GM18951 (cell line): Measurements from ENCODE around the gene MTCH1.
"Not testable (repeated sequence)": the region's sequence is repeated elsewhere in the genome, so short reads cannot be mapped to it uniquely, and the experiment has no call there.

Source experiments
- POLR2A ChIP-seq: IDR thresholded peaks from 4 replicates; pipeline ENCODE4 v1.6.1; 2011; ENCODE audit warnings: mild to moderate bottlenecking; ENCODE audit not compliant: insufficient read length, insufficient read depth; ENCODE audit errors: extremely low read depth
- in situ Hi-C: fragments of 300-500 bp; cut with MboI; formaldehyde crosslinking; loops from one replicate; pipeline ENCODE4 v1.12.0; 2022; ENCODE audit warnings: low sequenced_read_pairs, mixed read lengths, inconsistent platforms; ENCODE audit not compliant: unreplicated experiment

MTCH1 gene

DNA sequence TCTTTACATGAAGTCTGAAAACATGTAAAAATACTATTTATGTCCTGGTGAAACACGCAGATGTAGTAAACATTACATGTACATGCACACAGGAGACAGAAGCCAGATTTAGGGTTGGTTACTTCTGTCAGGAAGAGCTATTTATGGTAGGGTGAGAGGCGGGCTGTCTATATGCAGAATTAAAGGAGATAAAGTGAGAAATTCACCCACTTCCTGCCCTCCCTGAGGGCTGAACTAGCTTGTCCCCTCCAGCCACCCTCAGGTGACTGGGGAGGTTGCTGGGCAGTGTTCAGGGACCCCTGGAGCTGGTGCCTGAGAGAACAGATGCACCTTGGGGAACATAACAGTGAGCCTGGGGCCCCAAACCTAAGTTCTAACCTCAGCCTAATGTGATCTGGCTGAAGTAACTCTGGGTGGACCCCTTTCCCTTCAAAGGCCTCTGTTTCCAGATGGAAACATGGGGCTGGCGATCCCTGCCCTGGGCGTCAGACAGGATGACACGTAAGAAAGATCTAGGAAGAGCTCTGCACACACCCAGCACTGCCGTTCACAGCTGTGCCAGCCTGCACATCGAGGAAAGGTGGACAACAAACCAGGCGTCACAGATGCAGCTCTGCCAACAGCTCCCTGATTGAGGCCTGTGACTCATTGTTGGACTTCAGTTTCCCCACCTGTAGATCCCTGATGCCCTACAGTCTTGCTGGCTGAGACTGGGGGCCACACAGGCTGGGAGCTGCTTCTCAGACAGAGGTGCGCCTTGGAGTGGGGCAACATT lies 30.1 kb downstream of the MTCH1 start:
- in situ Hi-C loops, result no loop called here
- TF ChIP-seq POLR2A, result no peak

DNA sequence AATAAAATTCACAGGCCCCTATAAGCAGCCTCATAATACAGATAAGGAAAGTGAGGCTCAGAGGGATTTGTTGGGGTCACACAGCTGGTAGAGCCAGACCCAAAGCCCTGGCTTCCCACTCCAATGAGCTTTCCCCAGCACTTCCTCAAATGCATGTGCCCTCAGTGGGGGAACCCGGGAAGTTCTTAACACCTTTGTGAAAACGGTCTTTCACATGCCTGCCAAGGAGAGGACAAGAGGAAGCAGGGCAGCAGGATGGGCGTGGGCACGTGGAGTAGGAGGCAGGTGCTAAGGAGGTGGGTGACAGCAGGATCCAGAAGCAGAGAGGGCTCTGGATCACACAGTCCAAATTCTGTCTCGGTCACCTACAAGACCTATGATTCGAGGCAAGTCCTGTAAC lies 30.9 kb downstream of the MTCH1 start:
- TF ChIP-seq POLR2A, result no peak
- in situ Hi-C loops, result no loop called here

- no peak for TF ChIP-seq POLR2A
- in situ Hi-C loops, result no loop called here
These were observed 31.6 kb downstream of the MTCH1 start, which contains the start of gene PI16 for GRCh38 chr6:36954262-36954931. TSS of gene PI16 (plus strand) at chr6:36954738. CDS start at chr6:36954761, 23 bp downstream.

DNA sequence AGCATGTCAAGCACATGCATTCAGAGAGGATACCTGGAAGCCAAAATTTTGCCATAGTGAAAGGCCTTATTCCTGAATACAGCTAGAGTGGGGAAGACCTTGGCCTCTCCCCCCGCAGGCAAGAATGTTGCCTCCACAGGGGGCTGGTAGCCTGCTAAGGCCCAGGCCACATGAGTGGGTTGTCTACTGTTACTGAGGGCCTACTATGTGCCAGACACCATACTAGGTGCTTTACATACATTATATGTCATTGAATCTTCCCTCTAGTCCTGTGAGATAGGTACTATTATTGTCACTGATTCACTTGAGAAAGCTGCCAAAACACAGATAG lies 32.1 kb downstream of the MTCH1 start:
- in situ Hi-C loops, result no loop called here

DNA sequence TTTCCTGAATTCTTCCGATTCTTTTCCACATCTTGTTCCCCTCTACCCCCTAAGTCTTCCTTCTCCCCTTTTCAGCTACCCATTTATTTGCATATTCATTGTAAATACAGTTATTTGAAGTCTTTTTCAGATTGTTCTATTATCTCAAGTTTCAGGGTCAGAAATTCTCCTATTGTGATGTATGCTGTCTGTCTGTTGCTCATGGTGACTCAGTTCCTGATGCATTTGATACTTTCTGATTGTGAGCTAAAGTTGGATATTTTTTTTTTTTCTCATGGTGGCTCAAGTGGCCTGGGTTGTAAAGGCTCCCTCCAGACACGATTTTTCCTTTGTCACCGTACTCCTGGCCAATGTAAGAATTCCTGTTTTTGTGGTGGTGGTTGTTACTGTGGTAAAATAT lies 36.4 kb downstream of the MTCH1 start:
- no peak for TF ChIP-seq POLR2A
- in situ Hi-C loops, result no loop called here

More for the DNA sequence above, 32.1 kb downstream of the MTCH1 start:
- no peak for TF ChIP-seq POLR2A

DNA sequence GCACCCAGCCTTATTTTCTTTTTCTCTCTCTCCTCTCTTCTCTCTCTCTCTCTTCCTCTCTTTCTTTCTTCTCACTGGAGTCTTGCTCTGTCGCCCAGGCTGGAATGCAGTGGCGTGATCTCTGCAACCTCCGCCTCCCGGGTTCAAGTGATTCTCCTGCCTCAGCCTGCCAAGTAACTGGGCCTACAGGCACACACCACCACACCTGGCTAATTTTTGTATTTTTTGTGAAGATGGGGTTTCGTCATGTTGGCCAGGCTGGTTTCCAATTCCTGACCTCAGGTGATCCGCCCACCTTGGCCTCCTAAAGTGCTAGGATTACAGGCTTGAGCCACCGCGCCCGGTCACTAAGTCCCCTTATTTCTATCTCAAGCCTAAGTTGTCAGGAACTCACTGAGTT lies 36.9 kb downstream of the MTCH1 start:
- in situ Hi-C loops, result not testable (repeated sequence)

DNA sequence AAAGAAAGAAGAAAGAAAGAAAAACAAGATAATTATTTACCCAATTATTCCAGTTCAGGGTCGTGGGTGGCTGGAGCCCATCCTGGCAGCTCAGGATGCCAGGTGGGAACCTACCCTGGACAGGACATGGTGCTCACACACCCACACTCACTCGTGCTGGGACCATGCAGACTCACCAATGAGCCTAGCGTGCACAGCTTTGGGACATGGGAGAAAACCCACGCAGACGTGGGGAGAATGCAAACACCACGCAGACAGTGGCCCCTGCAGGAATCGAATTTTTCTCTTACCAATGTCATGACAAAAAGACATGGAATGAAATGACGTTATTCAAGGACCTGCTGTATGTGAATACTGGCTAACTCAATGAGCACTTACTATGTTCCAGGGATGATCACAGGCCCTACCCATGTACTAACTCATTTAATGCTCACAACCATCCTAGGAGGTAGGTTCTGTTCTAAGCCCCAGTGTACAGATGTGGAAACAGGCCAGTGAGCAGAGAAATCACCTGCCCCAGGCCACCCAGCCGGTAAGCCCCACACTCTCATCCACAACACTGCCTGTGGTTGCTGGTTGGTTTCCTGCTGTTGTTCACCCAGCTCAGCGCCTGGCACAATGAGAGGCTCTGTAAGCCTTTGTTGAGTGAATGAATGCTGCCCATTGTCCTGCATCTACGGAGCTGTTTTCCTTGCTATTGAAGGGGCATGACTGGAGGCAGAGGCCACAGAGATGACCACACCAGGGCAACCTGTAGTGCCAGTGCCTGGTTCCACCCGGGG lies 38.2 kb downstream of the MTCH1 start:
- no peak for TF ChIP-seq POLR2A
- in situ Hi-C loops, result no loop called here

DNA sequence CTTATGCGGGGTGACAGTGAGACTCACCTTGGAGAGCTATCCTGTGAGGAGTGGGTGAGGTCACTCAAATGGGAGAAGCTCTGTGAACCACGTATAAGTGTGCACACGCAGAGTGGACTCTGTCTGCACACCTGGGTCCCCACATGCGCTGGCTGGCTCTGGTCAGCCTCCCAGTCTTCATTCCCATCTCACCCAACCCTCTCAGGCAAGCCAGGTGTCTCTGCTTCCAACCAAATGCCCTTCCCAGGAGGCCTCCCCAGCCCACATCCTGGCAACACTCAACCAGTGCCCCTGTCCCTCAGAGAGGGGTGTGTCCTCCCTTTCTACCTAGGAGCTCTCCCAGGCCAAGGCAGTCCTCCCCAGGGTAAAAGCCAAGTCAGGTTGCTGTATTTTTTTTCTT lies 39.5 kb downstream of the MTCH1 start:
- no peak for TF ChIP-seq POLR2A
- in situ Hi-C loops, result no loop called here

- TF ChIP-seq POLR2A, result no peak
- in situ Hi-C loops, result no loop called here
These were observed 40.7 kb downstream of the MTCH1 start for GRCh38 chr6:36945301-36945700.

DNA sequence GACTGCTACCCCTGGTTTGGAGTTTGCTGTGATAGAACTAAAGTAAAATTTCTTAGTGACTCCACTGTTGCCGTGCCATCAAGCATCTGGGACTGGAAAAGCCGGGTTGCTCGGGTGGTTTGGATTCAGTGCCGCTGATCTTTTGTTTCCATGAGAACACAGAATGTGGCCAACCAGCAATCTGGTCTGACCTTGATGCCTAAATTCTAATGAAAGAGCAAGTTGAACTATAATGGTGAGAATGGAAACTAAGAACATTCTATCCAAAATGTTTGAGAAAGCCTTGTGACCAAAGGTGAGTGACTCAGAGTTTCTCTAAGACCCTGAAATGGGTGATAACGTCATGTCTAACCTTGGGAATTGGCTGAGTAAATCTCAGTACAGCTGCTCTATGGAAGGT lies 41.3 kb downstream of the MTCH1 start:
- TF ChIP-seq POLR2A, result no peak
- in situ Hi-C loops, result no loop called here

- in situ Hi-C loops, result not testable (repeated sequence)
These were observed 43.7 kb downstream of the MTCH1 start for GRCh38 chr6:36942329-36942728.

DNA sequence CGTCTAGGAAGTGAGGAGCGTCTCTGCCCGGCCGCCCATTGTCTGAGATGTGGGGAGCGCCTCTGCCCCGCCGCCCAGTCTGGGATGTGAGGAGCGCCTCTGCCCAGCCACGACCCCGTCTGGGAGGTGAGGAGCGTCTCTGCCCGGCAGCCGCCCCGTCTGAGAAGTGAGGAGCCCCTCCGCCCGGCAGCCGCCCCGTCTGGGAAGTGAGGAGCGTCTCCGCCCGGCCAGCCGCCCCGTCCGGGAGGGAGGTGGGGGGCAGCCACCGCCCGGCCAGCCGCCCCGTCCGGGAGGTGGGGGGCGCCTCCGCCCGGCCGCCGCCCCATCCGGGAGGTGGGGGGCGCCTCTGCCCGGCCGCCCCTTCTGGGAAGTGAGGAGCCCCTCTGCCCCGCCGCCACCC lies 44.4 kb downstream of the MTCH1 start:
- in situ Hi-C loops, result not testable (repeated sequence)

- in situ Hi-C loops, result no loop called here
- TF ChIP-seq POLR2A, result no peak
These were observed 46.0 kb downstream of the MTCH1 start for GRCh38 chr6:36940027-36940426.

DNA sequence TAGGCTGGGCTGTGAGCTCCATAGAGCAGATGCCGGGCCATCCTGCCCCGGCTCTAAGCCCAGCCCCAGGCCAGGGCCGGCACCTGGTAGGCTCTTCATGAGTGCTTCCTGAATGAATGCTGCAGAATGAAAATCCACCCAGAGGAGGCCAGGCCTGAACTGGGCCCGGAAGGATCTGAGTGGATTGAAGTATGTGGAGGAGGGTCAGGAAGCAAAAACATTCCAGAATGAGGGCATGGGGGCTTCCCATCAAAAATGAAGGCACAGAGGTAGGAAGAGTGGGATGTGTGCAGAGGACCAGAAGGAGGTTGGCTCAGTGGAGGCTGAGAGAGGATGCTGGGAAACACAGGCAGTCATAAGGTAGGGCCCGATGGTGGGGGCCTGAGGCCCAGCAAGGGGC lies 47.0 kb downstream of the MTCH1 start:
- in situ Hi-C loops, result not testable (repeated sequence)

DNA sequence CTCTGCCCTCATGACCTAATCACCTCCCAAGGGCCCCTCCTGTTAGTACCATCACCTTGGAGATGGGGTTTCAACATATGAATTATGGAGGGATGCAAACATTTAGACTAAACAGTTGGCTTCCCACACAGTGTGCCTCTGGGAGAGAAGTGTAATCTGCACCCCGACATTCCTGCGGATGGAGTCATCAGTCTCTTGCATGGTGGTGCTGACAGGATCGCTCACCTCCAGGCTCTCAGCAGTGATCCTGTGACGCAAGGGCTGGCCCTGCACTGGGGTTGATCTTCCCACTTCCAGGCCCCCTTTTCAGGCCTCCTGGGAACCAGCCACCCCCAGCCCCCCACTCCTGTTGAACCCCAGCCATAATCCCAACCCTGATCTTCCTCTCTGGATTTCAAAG lies 47.5 kb downstream of the MTCH1 start:
- TF ChIP-seq POLR2A, result no peak
- in situ Hi-C loops, result no loop called here
